GM19239 (cell line): Measurements from ENCODE around the gene MAGI2.

Experiments
- DNase-seq: peaks from one replicate; pipeline ENCODE4 v3.0.0; 2011; ENCODE audit warnings: low spot score; ENCODE audit not compliant: insufficient read length
- FAIRE-seq: peaks from 2 replicates; lab custom pipeline; 2011; peaks lifted over from hg19 to GRCh38; lab: Jason Lieb, UNC

Gene MAGI2

DNA sequence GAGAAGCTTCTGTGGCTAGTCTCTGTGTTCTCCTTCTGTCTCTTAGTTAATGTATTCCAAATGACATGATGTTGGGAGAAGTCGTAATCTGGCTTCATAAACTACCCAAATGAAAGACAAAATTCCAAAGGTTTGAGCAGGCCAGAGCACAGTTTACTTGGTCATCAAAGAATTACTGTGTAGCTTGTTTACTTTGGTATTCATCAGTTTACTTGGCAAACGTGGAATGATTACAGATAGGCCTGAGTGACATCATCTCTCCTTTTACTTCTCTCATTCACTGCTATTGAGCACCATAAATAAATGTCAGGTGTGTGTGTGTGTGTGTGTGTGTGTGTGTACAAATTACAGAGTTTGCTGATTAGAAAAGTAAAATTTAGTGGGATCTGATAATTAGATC lies 1327.6 kb downstream of the MAGI2 start:
- DNase-seq (no peak), FAIRE-seq (no peak)

DNA sequence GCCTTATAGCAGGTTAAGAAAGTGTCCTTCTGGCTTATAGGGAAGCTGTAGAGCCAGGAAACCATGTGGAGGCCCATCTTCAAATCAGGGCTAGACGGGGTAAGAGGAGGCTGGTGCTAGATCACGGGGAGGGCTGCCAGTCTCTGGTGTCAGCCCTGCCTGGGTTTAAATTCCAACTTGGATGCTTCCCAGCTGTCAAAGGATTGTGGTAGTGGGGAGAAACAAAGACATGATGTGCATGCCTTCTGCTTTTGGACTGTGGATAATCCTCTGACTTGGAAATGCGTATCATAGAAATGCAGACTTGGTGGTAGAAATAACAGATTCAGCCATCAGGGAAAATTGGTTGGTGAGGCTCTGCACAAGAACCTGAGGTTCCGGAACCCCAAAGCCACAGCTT lies 1329.3 kb downstream of the MAGI2 start:
- FAIRE-seq: no peak
- no peak for DNase-seq

DNA sequence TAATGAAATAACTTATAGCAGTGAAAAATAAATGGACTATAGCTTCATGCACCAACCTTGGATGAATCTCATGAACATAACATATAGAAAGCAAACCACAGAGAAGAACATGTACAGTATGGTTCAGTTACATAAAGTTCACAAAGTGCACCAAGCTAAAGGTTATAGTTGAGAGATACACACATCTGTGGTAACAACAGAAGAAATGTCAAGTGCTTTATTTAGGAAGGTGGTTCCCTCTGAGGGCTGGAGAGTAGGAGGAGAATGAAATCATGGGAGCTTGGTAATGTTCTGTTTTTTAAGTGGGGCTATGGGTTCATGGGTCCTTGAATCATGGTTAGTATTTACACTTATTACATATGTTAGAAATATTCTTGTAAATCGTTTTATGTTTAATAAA lies 1331.6 kb downstream of the MAGI2 start:
- no peak for FAIRE-seq
- DNase-seq: no peak

DNA sequence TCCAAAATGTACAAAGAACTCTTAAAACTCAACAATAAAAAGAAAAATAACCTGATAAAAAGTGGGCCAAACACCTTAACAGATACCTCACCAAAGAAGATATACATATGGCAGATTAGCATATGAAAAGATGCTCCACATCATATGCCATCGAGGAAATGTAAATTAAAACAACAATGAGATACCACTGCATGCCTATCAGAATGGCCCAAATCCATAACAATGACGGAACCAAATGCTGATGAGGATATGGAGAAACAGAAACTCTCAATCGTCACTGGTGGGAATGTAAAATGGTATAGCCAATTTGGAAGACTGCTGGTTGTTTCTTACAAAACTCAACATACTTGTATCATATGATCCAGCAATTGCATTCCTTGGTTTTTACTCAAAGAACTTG lies 1335.0 kb downstream of the MAGI2 start:
- FAIRE-seq (no peak), DNase-seq (no peak)

DNA sequence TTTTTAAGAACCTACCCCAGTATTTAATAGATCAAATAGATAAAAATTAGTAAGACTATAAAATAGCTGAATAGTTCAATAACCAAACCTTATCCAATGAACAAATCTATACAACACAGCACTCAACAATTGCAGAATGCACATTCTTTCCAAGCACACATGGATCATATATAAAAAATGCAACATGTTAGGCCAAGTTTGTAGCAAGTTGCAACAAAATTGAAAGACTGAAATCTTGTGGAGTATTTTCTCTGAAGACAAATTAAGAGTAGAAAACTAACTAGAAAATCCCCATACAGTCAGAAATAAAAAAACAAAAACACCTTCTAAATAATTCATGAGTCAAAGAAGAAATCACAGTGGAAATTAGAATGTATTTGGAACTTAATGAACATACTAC lies 1337.6 kb downstream of the MAGI2 start:
- FAIRE-seq (no peak), DNase-seq (no peak)

DNA sequence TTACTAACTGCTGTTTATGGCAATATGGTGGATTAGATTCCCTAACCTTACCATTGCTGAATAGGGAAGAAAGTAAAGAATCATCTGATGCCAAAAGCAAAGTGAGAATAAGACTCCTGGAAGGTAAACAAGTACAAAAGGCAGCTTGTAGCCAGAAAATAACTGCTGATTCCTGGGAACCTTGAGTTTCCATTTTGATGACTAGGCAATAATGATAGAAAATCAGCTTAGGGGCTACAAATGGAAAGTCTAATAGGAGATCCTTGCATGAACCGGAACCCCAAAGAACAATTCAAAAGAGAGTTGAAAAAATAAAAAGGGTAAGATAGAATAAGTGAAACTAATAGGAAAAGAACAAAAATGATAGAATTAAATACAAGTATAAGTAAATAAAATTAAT lies 1338.5 kb downstream of the MAGI2 start:
- DNase-seq (no peak), FAIRE-seq (no peak)

DNA sequence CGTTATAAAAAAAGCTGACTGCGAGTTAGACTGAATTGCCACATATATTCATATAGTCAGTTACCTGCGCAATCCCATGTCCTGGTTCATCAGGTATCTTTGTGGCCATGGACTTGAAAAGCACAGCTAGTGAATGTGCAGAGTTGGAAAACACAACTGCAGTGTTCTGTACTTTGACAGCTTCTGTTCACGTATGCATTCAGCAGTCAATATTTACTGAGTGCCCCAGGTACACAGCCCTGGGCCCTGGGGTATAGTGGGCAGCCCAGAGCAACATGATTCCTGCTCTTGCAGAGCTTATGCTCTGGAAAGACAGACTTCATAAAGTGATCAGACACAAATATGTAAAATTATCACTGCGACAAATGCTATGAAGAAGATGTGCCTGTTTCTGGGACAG lies 1341.0 kb downstream of the MAGI2 start:
- no peak for FAIRE-seq
- no peak for DNase-seq

DNA sequence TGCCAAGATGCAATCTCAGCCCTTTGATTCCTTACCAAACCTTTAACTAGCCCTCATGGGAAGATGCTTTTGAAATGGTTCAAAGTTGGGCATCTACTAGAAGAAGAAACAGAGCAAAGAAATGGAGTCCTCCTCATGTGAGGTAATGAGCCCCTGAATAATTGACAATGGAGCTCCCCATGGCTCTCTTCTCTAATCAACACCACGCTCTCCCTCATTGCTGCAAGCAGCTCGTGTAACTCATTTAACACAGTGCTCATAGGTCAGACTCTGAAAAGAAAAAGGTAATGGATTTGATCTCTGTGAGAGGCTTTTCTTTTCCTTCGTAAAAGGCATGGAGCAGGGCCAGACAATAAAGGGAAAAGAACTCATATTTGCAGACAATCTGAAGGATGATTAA lies 1342.1 kb downstream of the MAGI2 start:
- FAIRE-seq (no peak), DNase-seq (no peak)

DNA sequence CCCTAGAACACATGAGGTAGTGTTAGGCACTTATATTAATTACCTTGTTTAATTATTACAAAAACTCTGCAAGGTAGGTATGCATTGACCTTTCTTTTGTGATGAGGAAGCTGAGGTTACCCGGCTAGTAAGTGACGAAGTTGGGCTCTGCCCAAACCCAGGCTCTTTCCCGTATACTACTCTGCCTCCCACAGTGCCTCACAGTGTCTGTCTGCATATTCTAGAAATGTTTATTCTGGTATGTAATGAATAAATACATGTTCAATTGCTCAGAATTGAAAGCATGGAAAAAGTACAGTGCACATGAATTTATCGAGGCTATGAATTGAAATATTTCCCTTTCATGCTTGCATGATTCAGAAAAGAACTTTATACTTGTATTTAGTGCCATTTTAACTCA lies 1350.0 kb downstream of the MAGI2 start:
- DNase-seq: no peak
- FAIRE-seq: no peak

DNA sequence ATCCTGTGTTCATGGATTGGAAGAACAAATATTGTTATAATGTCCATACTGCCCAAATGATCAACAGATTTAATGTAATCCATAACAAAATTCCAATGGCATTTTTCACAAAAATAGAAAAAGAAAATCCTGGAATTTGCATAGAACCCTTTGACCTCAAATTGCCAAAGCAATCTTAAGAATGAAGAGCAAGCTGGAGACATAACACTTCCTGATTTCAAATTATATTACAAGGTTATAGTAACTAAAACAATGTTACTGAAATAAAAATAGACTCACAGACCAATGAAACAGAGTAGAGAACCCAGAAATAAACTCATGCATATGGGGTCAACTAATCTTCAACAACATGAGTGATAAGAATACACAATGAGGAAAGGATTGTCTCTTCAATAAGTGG lies 1352.4 kb downstream of the MAGI2 start:
- no peak for FAIRE-seq
- DNase-seq: no peak

DNA sequence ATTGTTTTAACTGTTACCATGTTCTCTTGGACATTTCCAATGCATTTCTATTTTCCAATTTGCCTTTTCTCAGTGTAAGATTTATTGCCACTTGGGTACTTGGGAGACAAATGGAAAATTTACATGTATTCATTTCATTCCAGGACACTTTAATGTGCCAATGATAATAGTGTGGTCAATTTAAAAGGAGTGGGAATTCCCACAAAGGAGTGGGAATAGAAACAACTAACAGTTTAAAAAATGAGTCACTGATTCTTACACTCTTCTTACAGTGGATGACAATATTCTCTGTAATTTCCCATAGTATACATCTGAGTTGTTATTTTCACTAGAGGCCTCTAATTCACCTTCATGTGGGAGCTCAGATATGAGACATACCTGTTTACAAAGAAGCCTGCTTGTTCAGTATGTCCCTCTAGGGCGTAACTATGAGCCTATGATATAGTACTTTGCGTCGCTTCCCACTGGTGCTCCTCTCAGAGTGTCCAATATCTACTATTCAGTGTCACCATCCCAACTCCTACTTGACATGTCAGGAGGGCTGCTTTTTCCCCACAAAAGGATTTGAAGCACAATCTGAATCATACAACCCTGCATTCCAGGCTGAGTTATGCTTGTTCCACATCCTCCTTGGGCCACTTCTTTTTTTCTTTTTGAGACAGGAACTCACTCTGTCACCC lies 1353.6 kb downstream of the MAGI2 start:
- no peak for FAIRE-seq
- no peak for DNase-seq

DNA sequence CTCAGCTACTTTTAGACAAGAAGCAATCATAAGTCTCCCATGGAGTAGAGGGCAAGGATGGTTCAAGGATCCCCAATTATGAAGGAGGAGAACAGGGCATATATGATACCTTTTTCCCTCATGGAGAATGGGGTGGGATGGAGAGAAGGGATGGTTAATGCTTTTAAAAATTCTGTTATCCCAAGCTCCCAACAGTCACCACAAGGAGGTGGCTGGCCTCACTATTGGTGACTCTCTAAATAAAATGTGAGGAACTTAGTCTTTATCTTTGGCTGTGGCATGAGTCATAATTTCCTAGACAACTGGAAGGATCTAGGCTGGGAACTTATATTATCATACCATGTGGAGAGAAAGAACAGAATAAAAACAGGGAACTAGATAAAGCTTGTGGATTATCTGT lies 1357.9 kb downstream of the MAGI2 start:
- DNase-seq (no peak), FAIRE-seq (no peak)

DNA sequence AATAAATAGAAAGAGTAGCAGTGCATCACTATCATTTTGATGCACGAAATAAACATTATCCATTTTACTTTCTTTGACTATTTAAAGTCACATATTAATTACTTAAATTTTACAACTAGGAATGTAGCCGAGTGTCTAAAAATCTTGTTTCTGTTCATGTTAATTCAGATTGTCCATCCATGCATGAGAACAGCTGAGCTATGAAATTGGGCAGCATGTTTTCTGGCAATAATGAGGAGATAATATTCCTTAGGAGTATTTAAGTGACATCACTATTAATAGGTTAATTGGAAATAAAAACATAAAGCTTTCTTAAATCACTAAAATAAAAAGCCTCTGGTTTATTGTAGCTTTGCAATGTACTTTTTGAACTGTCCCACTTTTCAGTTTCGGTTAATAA lies 1361.1 kb downstream of the MAGI2 start:
- DNase-seq (no peak), FAIRE-seq (no peak)

DNA sequence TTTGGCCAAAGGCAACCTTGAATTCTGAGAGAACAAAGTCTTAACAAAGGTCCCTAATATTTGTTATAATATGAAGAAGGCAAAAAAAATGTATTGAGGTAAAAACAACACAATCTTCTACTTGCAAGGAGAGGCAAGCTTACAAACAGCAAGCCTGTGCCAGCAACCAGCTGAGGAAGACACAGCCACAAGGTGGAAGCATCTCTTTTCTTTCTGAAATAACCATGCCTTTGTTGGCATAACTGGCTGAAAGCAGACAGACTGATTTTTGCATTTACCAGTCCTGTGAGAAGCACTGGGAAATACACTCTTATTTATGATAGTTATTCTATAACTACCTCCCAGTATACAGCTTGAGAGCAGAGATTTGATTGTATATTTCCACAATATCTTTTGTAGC lies 1362.9 kb downstream of the MAGI2 start:
- DNase-seq (no peak), FAIRE-seq (no peak)

DNA sequence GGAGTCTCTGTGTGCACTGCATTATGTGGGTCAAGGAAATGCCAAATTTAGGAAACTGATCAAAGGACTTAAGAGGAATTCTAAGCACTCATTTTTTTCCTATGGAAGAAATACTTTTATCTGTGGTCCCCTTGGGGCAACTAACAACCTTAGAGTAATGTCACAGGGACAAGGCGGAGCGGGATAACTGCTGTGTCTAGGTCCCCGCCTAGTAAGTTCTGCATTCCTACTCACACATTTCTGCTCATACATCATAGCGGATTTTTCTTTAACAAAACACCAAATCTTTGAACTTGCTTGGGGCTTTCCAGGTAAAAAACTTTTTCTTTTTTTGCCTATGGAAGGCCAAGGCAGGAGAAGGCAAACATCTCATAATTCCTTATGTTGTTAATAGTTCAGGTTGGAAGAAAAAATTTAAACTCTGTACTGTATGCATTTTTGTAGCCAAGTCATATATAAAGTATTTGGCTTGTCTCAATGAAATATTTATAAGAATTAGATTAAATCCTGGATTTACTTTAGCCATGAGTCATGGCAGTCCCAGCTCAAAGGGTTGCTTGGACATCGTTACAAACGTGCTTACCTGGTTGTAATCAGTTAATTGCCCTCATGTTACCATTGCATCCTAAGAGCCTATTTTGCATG lies 1369.9 kb downstream of the MAGI2 start:
- FAIRE-seq (no peak), DNase-seq (no peak)

DNA sequence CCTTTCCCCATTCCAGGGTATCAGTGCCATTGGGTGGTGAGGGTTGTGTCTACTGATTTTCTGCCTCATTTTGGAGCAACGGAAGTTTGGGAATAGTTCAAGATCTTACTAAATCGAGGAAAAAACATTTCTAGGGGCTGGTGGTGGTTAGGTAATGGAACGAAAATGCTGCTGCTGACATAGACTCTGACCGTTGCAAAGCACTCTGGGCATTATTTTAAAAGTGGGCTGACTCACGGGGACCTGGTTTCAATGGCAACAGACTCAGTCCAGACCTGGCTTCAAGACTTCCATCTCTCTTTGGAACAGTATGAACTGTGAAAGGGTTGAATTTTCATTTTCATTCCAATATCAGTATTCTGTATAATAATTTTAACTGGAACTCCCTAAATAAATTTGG lies 1370.9 kb downstream of the MAGI2 start:
- DNase-seq (no peak), FAIRE-seq (no peak)

DNA sequence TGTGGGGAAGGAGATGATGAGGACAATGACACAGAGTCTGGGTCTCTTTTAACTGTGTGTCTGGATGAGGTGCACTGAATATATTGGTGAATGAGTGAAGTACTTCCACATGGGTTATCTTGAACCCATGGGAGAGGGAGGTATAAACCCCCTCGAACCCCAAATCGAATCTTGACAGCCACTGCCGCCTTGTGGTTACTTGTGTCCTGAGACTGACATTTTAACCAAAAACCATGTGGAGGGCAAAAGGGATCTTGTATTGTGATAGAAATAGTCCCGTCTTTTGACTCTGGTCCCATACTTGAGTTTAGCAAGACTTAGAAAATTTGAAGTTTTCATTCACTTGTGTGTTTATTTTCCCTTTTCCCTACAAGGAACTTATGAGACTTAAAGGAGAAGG lies 1371.6 kb downstream of the MAGI2 start:
- DNase-seq: no peak
- no peak for FAIRE-seq

DNA sequence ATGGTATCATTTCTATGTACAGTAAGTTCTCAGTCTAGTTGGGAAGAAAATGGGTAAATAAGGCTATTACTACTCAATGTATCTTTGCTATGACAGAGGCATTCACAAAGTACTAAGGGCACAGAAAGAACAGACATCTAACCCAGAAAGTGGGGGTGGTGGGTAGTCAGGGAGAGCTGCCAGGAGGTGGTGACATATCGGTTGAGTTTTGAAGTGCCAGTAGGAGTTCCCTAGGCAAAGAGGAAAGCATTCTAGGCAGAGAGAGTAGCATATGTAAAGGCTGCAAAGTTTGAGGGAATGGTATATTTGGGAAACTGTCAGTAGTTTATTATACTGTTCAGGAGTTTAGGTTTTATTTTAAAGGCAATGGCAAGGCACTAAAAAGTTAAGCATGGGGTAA lies 1372.1 kb downstream of the MAGI2 start:
- FAIRE-seq (no peak), DNase-seq (no peak)

DNA sequence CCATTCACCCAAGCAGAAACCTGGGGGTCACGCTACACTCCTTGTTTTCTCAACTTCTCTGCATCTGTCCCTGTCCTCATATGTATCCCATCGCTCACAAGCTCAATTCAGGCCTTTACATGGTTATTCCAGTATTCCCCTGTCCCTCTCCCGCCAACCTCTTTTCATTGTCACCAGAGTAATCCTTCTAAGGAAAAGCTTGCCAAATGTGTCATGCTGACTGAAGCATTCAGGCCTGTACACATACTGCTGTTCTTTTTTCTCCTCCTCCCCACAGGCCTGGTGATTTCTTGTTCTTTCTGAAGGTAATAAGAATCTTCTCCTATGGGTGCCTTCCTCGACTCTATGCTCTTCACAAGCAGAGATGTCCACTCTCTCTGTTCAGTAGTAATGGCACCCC lies 1372.7 kb downstream of the MAGI2 start:
- no peak for FAIRE-seq
- DNase-seq: no peak

DNA sequence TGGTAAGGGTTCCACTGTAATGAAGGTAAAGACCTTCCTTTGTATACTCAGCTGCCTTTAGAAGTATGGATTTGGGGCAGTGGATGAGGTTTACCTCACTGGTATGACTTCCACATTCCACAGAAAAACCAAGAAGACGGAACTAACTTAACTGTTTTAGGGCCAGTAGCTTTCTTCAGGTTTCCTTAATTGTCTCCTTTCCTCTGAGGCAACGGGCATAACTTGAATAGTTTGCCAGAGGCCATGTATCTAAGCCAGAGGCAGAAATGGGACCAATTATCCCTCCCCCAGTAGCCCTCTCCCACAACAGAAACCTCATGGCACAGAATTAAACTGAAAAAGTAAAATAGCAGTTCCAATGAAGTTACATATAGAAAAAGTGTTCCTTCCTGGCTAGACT lies 1373.2 kb downstream of the MAGI2 start:
- FAIRE-seq (no peak), DNase-seq (no peak)

DNA sequence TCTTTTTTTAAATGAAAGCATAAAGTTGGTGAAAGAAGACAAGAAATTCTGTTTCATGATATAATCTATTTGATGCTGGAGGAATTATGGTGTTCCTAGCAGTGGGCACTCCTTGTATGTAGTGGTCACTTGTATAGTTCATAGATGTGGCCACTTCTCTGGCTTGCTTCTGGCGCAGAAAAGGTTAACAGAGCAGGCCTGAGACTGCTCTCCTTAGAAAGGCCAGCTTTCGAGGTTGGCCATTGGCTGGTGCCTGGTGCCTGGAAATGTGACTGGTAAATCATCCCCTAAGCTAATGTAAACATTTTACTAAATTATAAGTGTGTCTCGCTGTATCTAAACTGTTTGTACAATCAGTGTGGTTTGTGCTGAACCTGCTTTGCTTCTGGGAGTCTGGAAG lies 1378.8 kb downstream of the MAGI2 start:
- DNase-seq (no peak), FAIRE-seq (no peak)

DNA sequence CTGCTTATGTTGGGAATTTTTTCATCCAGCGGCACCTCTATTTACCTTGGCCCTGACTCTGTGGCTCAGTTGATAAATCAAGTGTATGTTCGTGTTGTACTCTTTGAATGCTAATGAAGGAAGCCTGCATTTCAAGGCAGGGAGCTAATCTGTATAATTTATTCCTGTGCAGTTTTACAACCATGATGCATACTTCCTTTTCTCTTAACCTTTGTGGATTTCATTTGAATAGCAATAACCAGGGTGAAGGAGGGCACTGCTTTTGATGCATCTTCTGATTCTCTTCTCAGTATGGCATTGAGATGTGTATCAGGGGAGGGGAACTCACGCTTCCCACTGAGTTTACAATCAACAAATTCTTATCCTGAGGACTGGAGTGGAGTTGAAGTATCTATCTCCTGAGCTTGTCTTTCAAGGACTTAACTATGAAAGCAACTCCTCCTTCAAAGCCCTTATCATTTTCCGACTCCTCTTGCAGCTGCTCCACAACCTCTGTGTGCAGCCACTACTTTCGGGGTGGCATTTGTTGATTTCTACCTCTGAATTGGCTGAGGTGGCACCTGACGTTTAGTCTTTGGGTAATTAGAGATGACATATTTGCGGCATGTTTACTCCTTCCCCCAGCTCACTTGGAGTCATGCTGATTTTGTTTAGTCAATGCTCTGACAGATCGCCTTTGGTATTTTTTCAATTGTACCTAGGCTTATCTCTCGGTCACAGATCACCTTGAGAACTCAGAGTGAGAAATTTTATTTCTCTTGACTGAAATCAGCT lies 1379.7 kb downstream of the MAGI2 start:
- DNase-seq (no peak), FAIRE-seq (no peak)
